Activated CD4-positive, CD25-positive, alpha-beta regulatory T cell (primary cell): Measurements from ENCODE around the gene NCAM2.

Experiments used
- DNase-seq, 4 experiments: peaks; one replicate each; lab custom pipeline; 2025; lab: John Stamatoyannopoulos, UW

The NCAM2 gene

GRCh38 chr21:21216047-21216446 is 217.8 kb downstream of the NCAM2 start:
- no peak for DNase-seq

GRCh38 chr21:21226472-21226871 is 228.3 kb downstream of the NCAM2 start:
- DNase-seq, result no peak

GRCh38 chr21:21230672-21231071 is 232.5 kb downstream of the NCAM2 start:
- no peak for DNase-seq

GRCh38 chr21:21231913-21232312 is 233.7 kb downstream of the NCAM2 start:
- no peak for DNase-seq

- DNase-seq, result no peak
These were observed 234.1 kb downstream of the NCAM2 start for GRCh38 chr21:21232320-21232719.

GRCh38 chr21:21233051-21233450 is 234.8 kb downstream of the NCAM2 start:
- DNase-seq, result no peak

- DNase-seq, result no peak
These were observed 238.8 kb downstream of the NCAM2 start for GRCh38 chr21:21236996-21237395.

GRCh38 chr21:21238629-21239400 is 240.6 kb downstream of the NCAM2 start:
- no peak for DNase-seq

GRCh38 chr21:21241391-21241790 is 243.2 kb downstream of the NCAM2 start:
- no peak for DNase-seq

GRCh38 chr21:21246007-21246406 is 247.8 kb downstream of the NCAM2 start:
- no peak for DNase-seq

GRCh38 chr21:21247424-21247823 is 249.2 kb downstream of the NCAM2 start:
- DNase-seq, result no peak

GRCh38 chr21:21262048-21262447 is 263.8 kb downstream of the NCAM2 start:
- no peak for DNase-seq

GRCh38 chr21:21268061-21268471 is 269.9 kb downstream of the NCAM2 start:
- DNase-seq, result no peak

- no peak for DNase-seq
These were observed 270.7 kb downstream of the NCAM2 start for GRCh38 chr21:21268885-21269284.

GRCh38 chr21:21279193-21279901 is 281.1 kb downstream of the NCAM2 start:
- DNase-seq, result no peak

GRCh38 chr21:21283810-21284209 is 285.6 kb downstream of the NCAM2 start:
- no peak for DNase-seq

GRCh38 chr21:21286170-21286798 is 288.1 kb downstream of the NCAM2 start:
- no peak for DNase-seq

GRCh38 chr21:21290751-21291150 is 292.5 kb downstream of the NCAM2 start:
- no peak for DNase-seq

GRCh38 chr21:21291883-21292569 is 293.8 kb downstream of the NCAM2 start:
- no peak for DNase-seq

- DNase-seq, result no peak
These were observed 297.1 kb downstream of the NCAM2 start for GRCh38 chr21:21295303-21295702.

GRCh38 chr21:21297211-21297610 is 299.0 kb downstream of the NCAM2 start:
- DNase-seq, result no peak

GRCh38 chr21:21301013-21301412 is 302.8 kb downstream of the NCAM2 start:
- DNase-seq, result no peak
